Lower leg skin (tissue), 4 donors: Measurements from ENCODE around the gene MFNG. TPM values are rescaled to one million over a fixed set of nuclear protein-coding genes. Genes with fewer than 3 reads are reported as not detected.

Source experiments
- DNase-seq, 2 donors: peaks; one replicate each; pipeline ENCODE4 v3.0.0-alpha.2; 2019; ENCODE audit warnings: low spot score in 2 of 2
- H3K4me3 ChIP-seq: fragments of 200-600 bp; sonication (generic); 2 replicates; pipeline ENCODE4 v1.5.1; 2017; ENCODE audit warnings: mild to moderate bottlenecking, low read depth; ENCODE audit not compliant: poor library complexity, severe bottlenecking
- POLR2A ChIP-seq, 2 donors: fragments of 450-650 bp; IDR thresholded peaks; one replicate each; pipeline ENCODE4 v1.6.1; 2016 to 2017; ENCODE audit warnings: antibody characterized with exemption in 2 of 2, mild to moderate bottlenecking in 1 of 2, moderate library complexity in 1 of 2
- WGBS, 2 donors: methylation state at CpG; one replicate each; pipeline ENCODE4 v1.1.5; 2018; 5-methylcytosine and 5-hydroxymethylcytosine counted together
- intact Hi-C: fragments of 100-400 bp; cut with DNase I; formaldehyde crosslinking; loops from one replicate; pipeline ENCODE4 v1.15.0; 2023; ENCODE audit warnings: low total_unique reads
- total RNA-seq, 4 donors: library from RNA; depleted of rRNA; stranded (reverse); fragments of >200 nt; gene quantifications; one replicate each; pipeline ENCODE4 v1.1.0, GENCODE V29; 2016
- TF ChIP-seq, protein P1 (sequence below), 3 donors: fragments of 450-650 bp; IDR thresholded peaks; one replicate each; pipeline ENCODE4 v1.5.1; 2016; ENCODE audit warnings: antibody characterized with exemption in 3 of 3, mild to moderate bottlenecking in 3 of 3, moderate library complexity in 2 of 3

The MFNG gene
- total RNA-seq, 4 donors from 2014 or later = 5.7 to 13.0 (median 6.3) TPM

DNA sequence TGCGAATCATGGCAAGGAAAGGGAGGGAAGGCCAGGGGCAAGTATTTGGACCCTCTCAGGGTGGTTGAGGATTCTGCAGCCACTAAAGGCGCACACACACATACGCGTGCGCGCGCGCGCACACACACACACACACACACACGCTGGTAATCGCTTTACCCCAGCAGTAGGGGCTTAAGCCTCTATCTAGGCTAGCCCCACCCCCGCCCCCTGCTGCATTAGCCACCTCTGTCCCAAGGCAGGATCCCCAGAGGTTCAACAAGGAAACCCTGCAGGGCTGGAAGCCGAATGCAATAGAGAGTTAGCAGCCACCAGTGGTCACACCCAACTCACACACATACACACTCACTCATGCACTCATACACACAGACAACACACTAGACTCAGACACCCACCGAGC, 30.3 kb downstream of the MFNG start:
- intact Hi-C loops = loop anchor here (2.0 kb wide), 1 partner anchor 139 kb away; no protein-coding TSS in a partner anchor
- TF ChIP-seq, protein P1, sequence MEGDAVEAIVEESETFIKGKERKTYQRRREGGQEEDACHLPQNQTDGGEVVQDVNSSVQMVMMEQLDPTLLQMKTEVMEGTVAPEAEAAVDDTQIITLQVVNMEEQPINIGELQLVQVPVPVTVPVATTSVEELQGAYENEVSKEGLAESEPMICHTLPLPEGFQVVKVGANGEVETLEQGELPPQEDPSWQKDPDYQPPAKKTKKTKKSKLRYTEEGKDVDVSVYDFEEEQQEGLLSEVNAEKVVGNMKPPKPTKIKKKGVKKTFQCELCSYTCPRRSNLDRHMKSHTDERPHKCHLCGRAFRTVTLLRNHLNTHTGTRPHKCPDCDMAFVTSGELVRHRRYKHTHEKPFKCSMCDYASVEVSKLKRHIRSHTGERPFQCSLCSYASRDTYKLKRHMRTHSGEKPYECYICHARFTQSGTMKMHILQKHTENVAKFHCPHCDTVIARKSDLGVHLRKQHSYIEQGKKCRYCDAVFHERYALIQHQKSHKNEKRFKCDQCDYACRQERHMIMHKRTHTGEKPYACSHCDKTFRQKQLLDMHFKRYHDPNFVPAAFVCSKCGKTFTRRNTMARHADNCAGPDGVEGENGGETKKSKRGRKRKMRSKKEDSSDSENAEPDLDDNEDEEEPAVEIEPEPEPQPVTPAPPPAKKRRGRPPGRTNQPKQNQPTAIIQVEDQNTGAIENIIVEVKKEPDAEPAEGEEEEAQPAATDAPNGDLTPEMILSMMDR (IDR thresholded peaks at IDR 0.05) = no peak
- no peak for TF ChIP-seq POLR2A (IDR thresholded peaks at IDR 0.05)
- WGBS, 2 donors = 70 to 74% methylated on average over 14 of the region's 14 CpGs
- no peak overlapping the region for H3K4me3 ChIP-seq
- DNase-seq = no peak

DNA sequence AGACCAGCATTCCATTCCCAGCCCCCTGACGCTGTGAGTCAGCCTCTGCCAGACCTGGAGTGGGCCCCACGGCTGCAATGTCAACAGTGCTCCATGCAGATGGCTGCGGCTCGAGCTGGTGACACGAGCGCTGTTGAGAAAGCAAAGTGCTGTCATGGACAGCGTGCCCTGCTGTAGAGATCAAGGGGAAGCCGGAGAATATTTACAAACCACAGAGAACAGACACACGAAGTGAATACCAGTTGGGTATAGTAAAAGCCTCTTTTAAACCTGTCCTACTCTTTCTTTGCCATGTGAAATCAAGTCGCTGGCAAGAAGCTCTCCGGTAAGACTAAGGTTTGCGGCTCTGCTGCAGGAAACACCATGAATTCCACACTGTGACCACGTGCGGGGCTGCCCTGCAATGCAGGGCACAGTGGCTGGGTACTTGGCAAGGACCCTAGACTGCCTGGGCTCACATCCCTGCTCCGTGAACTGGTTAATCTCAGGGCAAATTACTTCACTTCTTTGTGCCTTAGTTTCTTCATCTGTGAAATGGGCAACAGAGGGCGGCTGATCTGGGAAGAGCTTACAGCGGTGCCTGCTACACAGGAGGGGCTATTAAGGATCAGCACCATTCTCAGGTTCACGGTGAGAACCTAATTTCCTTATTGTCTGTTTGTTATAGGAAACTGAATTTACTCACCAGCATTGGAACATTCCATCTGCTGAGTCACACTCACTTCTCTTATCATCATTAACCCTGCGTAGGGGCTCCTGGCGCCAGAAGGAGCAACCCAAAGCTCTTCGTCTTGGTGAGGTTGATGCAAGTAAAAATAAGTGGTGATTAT, 31.1 kb downstream of the MFNG start:
- no peak for TF ChIP-seq POLR2A (IDR thresholded peaks at IDR 0.05)
- TF ChIP-seq, protein P1 (IDR thresholded peaks at IDR 0.05) = no peak
- intact Hi-C loops = no loop called here
- DNase-seq = no peak
- WGBS, 2 donors = 46 to 53% methylated on average over 21 of the region's 21 CpGs
- no peak overlapping the region for H3K4me3 ChIP-seq

DNA sequence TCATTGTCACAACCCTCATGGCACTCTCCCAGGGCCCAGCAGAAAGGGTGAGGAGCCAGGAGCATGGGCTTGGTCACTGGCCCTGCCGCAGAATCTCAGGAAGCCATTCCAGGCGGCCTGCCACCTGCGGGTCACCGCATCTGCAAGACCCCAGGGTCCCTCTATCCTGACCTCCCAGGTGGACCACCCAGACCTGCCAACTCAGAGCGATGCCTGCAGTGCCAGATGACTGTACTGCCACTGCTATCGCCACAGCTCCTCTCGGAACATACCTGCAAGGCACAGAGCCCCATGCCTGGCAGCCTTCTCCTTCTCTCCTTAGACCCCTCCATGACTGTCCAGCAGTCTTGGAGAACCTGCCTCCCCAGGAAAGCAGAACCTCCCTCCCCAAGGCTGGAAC, 32.5 kb downstream of the MFNG start:
- no peak for TF ChIP-seq POLR2A (IDR thresholded peaks at IDR 0.05)
- TF ChIP-seq, protein P1 (IDR thresholded peaks at IDR 0.05) = no peak
- intact Hi-C loops = no loop called here
- DNase-seq = no peak
- 83 to 95% methylated on average over 4 to 6 of the region's 7 CpGs for WGBS, 2 donors
- H3K4me3 ChIP-seq = no peak overlapping the region

DNA sequence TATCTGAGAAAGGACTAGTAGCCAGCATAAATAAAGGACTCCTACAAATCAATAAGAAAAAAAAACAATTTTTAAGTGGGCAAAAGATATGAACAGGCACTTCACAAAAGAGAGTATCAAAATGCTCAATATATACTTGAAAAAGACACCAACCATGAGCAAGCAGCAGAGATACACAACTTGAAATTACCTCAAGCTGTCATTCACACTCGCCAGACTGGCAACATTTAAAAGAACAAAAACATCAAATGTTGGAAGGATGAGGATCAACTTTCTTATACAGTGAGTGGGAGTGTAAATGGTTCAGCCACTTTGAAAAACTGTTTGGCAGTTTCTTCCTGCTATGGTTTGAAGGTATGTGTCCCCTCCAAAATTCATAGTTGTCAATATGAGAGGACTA, 35.0 kb downstream of the MFNG start:
- no peak for TF ChIP-seq POLR2A (IDR thresholded peaks at IDR 0.05)
- TF ChIP-seq, protein P1 (IDR thresholded peaks at IDR 0.05) = no peak
- 48 to 56% methylated on average over 1 of the region's 1 CpG for WGBS, 2 donors
- intact Hi-C loops = no loop called here
- H3K4me3 ChIP-seq = no peak overlapping the region
- DNase-seq = no peak

DNA sequence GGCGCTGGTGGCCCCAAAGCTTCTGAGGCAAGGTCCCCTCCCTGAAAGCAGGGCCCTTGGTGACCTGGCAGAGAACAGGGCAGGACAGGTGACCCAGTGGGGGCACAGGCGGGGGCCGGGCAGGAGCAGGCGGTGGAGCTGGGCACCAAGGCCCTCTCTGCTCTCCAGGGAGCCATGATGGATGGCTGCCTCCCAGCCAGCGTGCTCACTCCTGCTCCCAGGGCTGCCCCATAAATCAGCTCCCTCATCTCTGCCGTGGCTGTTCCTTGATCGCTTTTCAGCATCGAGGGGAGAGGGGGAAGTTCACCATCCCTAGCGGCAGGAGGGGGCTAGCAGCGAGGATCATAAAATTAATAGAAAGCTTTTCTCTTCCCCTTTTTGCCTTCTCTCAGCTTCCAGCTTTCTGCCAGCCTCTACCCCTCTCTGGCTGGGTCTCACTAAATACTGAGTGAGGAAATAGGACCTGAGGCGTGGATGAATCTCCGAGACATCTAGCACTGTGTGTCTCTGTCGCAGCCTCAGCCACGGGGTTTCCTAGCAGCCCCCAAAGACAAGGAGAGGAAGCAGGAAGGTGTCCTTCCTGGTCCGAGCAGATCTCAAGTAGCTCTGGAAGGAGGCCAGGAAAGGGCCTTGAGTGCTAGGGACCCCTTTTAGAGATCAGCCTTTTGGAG, 36.7 kb downstream of the MFNG start:
- no peak for DNase-seq
- WGBS, 2 donors = 35 to 39% methylated on average over 15 of the region's 15 CpGs
- H3K4me3 ChIP-seq = no peak overlapping the region
- intact Hi-C loops = no loop called here
- no peak for TF ChIP-seq POLR2A (IDR thresholded peaks at IDR 0.05)
- TF ChIP-seq, protein P1 (IDR thresholded peaks at IDR 0.05) = no peak
